H9 (cell line): Measurements from ENCODE around the gene MRPL34. TPM values are rescaled to one million over a fixed set of nuclear protein-coding genes. Genes with fewer than 3 reads are reported as not detected.

Source experiments
- DNase-seq: peaks from one replicate; pipeline ENCODE4 v3.0.0-alpha.2; 2017
- H2AFZ ChIP-seq: one replicate; pipeline ENCODE4 v1.6.1; 2013; ENCODE audit warnings: mild to moderate bottlenecking, low read length, control low read depth, moderate library complexity
- H2AK5ac ChIP-seq: 2 replicates; pipeline ENCODE4 v1.6.1; 2013; ENCODE audit warnings: low read length, control low read depth, mixed read lengths; ENCODE audit not compliant: insufficient read length
- H2BK120ac ChIP-seq: one replicate; pipeline ENCODE4 v1.6.1; 2013; ENCODE audit warnings: low read depth, mild to moderate bottlenecking, low read length, control low read depth, inconsistent platforms; ENCODE audit not compliant: poor library complexity, severe bottlenecking
- H2BK12ac ChIP-seq: 2 replicates; pipeline ENCODE4 v1.6.1; 2013; ENCODE audit warnings: low read length, control low read depth, mixed read lengths, low read depth; ENCODE audit not compliant: insufficient read length
- H2BK15ac ChIP-seq: 2 replicates; pipeline ENCODE4 v1.6.1; 2013; ENCODE audit warnings: low read depth, low read length, control low read depth
- H2BK20ac ChIP-seq: one replicate; pipeline ENCODE4 v1.6.1; 2013; ENCODE audit warnings: low read depth, mild to moderate bottlenecking, low read length, control low read depth, inconsistent platforms; ENCODE audit not compliant: poor library complexity, severe bottlenecking
- H2BK5ac ChIP-seq: 2 replicates; pipeline ENCODE4 v1.6.1; 2013; ENCODE audit warnings: low read length, control low read depth, mixed read lengths; ENCODE audit not compliant: insufficient read length
- H3K14ac ChIP-seq: 2 replicates; pipeline ENCODE4 v1.6.1; 2013; ENCODE audit warnings: low read length, control low read depth; ENCODE audit not compliant: insufficient read depth
- H3K18ac ChIP-seq: 2 replicates; pipeline ENCODE4 v1.6.1; 2013; ENCODE audit warnings: low read depth, mild to moderate bottlenecking, mixed read lengths, low read length, control low read depth; ENCODE audit not compliant: insufficient read length
- H3K23ac ChIP-seq: 2 replicates; pipeline ENCODE4 v1.6.1; 2013; ENCODE audit warnings: low read length, control low read depth, mixed read lengths, low read depth; ENCODE audit not compliant: insufficient read length
- H3K23me2 ChIP-seq: 2 replicates; pipeline ENCODE4 v1.6.1; 2013; ENCODE audit warnings: low read depth, mild to moderate bottlenecking, mixed read lengths, low read length, control low read depth; ENCODE audit not compliant: insufficient read length, poor library complexity, severe bottlenecking
- H3K27ac ChIP-seq: 2 replicates; pipeline ENCODE4 v1.5.1; 2013; ENCODE audit warnings: low read length, control low read depth, mixed read lengths, low read depth; ENCODE audit not compliant: insufficient read length
- H3K27me3 ChIP-seq: 2 replicates; pipeline ENCODE4 v1.6.1; 2013; ENCODE audit warnings: low read length, control low read depth, inconsistent platforms; ENCODE audit not compliant: insufficient read depth
- H3K4ac ChIP-seq: 2 replicates; pipeline ENCODE4 v1.6.1; 2013; ENCODE audit warnings: low read depth, mild to moderate bottlenecking, control low read depth, inconsistent platforms, low read length, moderate library complexity
- H3K4me1 ChIP-seq: 2 replicates; pipeline ENCODE4 v1.6.1; 2013; ENCODE audit warnings: low read length, control low read depth, inconsistent platforms; ENCODE audit not compliant: insufficient read depth
- H3K4me2 ChIP-seq: 2 replicates; pipeline ENCODE4 v1.6.1; 2013; ENCODE audit warnings: low read length, control low read depth, mixed read lengths; ENCODE audit not compliant: insufficient read length, insufficient read depth
- H3K56ac ChIP-seq: 2 replicates; pipeline ENCODE4 v1.6.1; 2013; ENCODE audit warnings: low read depth, mild to moderate bottlenecking, mixed read lengths, low read length, control low read depth; ENCODE audit not compliant: insufficient read length
- H3K79me1 ChIP-seq: 2 replicates; pipeline ENCODE4 v1.6.1; 2013; ENCODE audit warnings: low read depth, mild to moderate bottlenecking, moderate library complexity, low read length, control low read depth, inconsistent platforms; ENCODE audit not compliant: insufficient read depth, poor library complexity, severe bottlenecking
- H3K79me2 ChIP-seq: 2 replicates; pipeline ENCODE4 v1.6.1; 2013; ENCODE audit warnings: low read length, control low read depth, inconsistent platforms; ENCODE audit not compliant: insufficient read depth
- H3K9ac ChIP-seq: 2 replicates; pipeline ENCODE4 v1.6.1; 2013; ENCODE audit warnings: low read length, control low read depth, mixed read lengths; ENCODE audit not compliant: insufficient read length; ENCODE audit errors: extremely low read depth
- H3K9me3 ChIP-seq: one replicate; pipeline ENCODE4 v1.6.1; 2013; ENCODE audit warnings: low read depth, low read length, inconsistent platforms; ENCODE audit not compliant: control insufficient read depth
- H3T11ph ChIP-seq: one replicate; pipeline ENCODE4 v1.6.1; 2013; ENCODE audit warnings: mild to moderate bottlenecking, low read length, control low read depth, inconsistent platforms
- H4K20me1 ChIP-seq: one replicate; pipeline ENCODE4 v1.6.1; 2013; ENCODE audit not compliant: control insufficient read depth, insufficient read length, insufficient read depth
- H4K5ac ChIP-seq: 2 replicates; pipeline ENCODE4 v1.6.1; 2013; ENCODE audit warnings: low read depth, mild to moderate bottlenecking, mixed read lengths, low read length, control low read depth; ENCODE audit not compliant: insufficient read length
- H4K8ac ChIP-seq: replicated peaks from 2 replicates; pipeline ENCODE4 v1.6.1; 2013; ENCODE audit warnings: low read length, control low read depth, mixed read lengths, low read depth; ENCODE audit not compliant: insufficient read length
- H4K91ac ChIP-seq: 2 replicates; pipeline ENCODE4 v1.6.1; 2013; ENCODE audit warnings: low read depth, mild to moderate bottlenecking, moderate library complexity, mixed read lengths, low read length, control low read depth; ENCODE audit not compliant: insufficient read length
- H3K27ac Mint-ChIP-seq, 3 experiments: 2 replicates in 2 of 3; 3 replicates in 1 of 3; pipeline ENCODE4 v1.8.0; 2020 to 2021; ENCODE audit warnings: mixed read lengths in 3 of 3, mild to moderate bottlenecking in 1 of 3, moderate library complexity in 1 of 3
- H3K27me3 Mint-ChIP-seq: 2 replicates; pipeline ENCODE4 v1.8.0; 2021; ENCODE audit warnings: low read depth, mild to moderate bottlenecking, moderate library complexity, mixed read lengths
- H3K36me3 Mint-ChIP-seq, 3 experiments: 2 replicates in 2 of 3; 3 replicates in 1 of 3; pipeline ENCODE4 v1.8.0; 2020 to 2021; ENCODE audit warnings: low read depth in 3 of 3, mixed read lengths in 3 of 3; ENCODE audit not compliant: insufficient read depth in 1 of 3
- H3K4me1 Mint-ChIP-seq, 2 experiments: 2 replicates each; pipeline ENCODE4 v1.8.0; 2020; ENCODE audit warnings: mixed read lengths in 2 of 2
- H3K4me3 Mint-ChIP-seq, 2 experiments: 2 replicates in 1 of 2; 3 replicates in 1 of 2; pipeline ENCODE4 v1.8.0; 2020 to 2021; ENCODE audit warnings: mild to moderate bottlenecking in 2 of 2, mixed read lengths in 2 of 2, moderate library complexity in 1 of 2
- H3K9me3 Mint-ChIP-seq, 2 experiments: 2 replicates in 1 of 2; 3 replicates in 1 of 2; pipeline ENCODE4 v1.8.0; 2020; ENCODE audit warnings: mild to moderate bottlenecking in 2 of 2, mixed read lengths in 2 of 2, moderate library complexity in 1 of 2
- CTCF ChIP-seq: fragments of 200-600 bp; sonication (generic); conservative IDR thresholded peaks from 3 replicates; pipeline ENCODE4 v1.8.0; 2021; ENCODE audit warnings: antibody characterized with exemption, mild to moderate bottlenecking
- WGBS: extraction: QIAGEN DNeasy Blood & Tissue Kit; methylation state at CpG from one replicate; pipeline ENCODE4 v1.1.7; 2013; ENCODE audit warnings: missing lambda C conversion rate, low lambda C conversion rate, mixed read lengths; ENCODE audit not compliant: insufficient read length; ENCODE audit errors: extremely low coverage; 5-methylcytosine and 5-hydroxymethylcytosine counted together
- total RNA-seq: library from RNA; stranded (reverse); gene quantifications from 2 replicates; pipeline ENCODE4 v1.2.1, GENCODE V29; 2021

The MRPL34 gene
- total RNA-seq, 1 experiment from 2014 or later, result 84.6 TPM

GRCh38 chr19:17320435-17320834 lies 14.8 kb downstream of the MRPL34 start:
- no peak overlapping the region for H2BK20ac ChIP-seq
- no peak overlapping the region for H4K8ac ChIP-seq
- Mint-ChIP-seq H3K27me3 (peaks cover 2% of the 10 kb centered on the region; the same call in 1 of the 2 replicates), H3K4me3 (no peak overlapping the region), H3K4me1 (peaks cover 3% of the 10 kb centered on the region in 2 experiments; a peak in 2 of 4 replicates), H3K27ac (no peak overlapping the region), H3K36me3 (peaks cover 21 to 53% (median 36%) of the 10 kb centered on the region in 3 experiments; a peak in 6 of 7 replicates), H3K9me3 (no peaks in the 10 kb centered on the region)
- no peak overlapping the region for H3K18ac ChIP-seq
- no CpG with 5 or more reads among the region's 11 CpGs for WGBS
- H3K4ac ChIP-seq, result no peak overlapping the region
- no peaks in the 10 kb centered on the region for H3K27me3 ChIP-seq
- no peak overlapping the region for H3T11ph ChIP-seq
- H3K79me1 ChIP-seq, result no peaks in the 10 kb centered on the region
- no peak overlapping the region for H3K27ac ChIP-seq
- no peaks in the 10 kb centered on the region for H3K4me1 ChIP-seq
- no peak overlapping the region for H3K14ac ChIP-seq
- H3K4me2 ChIP-seq, result no peak overlapping the region
- H2AFZ ChIP-seq, result no peak overlapping the region
- no peak overlapping the region for H2BK5ac ChIP-seq
- H3K23me2 ChIP-seq, result no peaks in the 10 kb centered on the region
- no peak overlapping the region for H4K91ac ChIP-seq
- H3K9ac ChIP-seq, result no peak overlapping the region
- H2AK5ac ChIP-seq, result no peak overlapping the region
- H2BK15ac ChIP-seq, result no peak overlapping the region
- TF ChIP-seq CTCF, result no peak
- no peak overlapping the region for H3K56ac ChIP-seq
- no peak overlapping the region for H3K23ac ChIP-seq
- H4K20me1 ChIP-seq, result no peaks in the 10 kb centered on the region
- no peaks in the 10 kb centered on the region for H3K9me3 ChIP-seq
- no peak for DNase-seq
- no peaks in the 10 kb centered on the region for H3K79me2 ChIP-seq
- no peak overlapping the region for H2BK120ac ChIP-seq
- H4K5ac ChIP-seq, result no peak overlapping the region
- no peak overlapping the region for H2BK12ac ChIP-seq
